GM12874 (cell line): Measurements from ENCODE around the gene DNAH14.

Experiments
- TF ChIP-seq, protein P1 (sequence below): IDR thresholded peaks from 2 replicates; pipeline ENCODE4 v1.5.1; 2011; ENCODE audit warnings: low read depth, mild to moderate bottlenecking, control low read depth, low read length, moderate library complexity; ENCODE audit not compliant: insufficient read depth

Gene DNAH14

DNA sequence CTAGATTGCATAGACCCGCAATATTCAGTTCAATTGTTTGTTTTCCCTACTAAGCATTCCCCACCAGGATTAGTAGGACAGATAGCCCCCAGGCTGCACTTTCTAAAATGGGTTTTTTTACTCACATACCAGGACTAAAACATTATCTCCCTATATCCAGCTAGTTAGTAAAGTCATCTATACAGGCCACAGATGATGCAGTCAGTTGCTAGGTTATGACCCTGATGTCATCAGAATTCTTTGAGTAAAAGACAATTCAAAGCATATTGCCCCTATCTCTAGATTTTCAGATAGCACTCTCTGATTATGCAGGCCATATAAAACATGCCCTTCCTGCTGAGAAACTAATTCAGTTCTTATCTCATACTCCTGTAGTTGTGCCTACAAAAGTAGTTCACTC, 294.8 kb downstream of the DNAH14 start:
- TF ChIP-seq, protein P1, sequence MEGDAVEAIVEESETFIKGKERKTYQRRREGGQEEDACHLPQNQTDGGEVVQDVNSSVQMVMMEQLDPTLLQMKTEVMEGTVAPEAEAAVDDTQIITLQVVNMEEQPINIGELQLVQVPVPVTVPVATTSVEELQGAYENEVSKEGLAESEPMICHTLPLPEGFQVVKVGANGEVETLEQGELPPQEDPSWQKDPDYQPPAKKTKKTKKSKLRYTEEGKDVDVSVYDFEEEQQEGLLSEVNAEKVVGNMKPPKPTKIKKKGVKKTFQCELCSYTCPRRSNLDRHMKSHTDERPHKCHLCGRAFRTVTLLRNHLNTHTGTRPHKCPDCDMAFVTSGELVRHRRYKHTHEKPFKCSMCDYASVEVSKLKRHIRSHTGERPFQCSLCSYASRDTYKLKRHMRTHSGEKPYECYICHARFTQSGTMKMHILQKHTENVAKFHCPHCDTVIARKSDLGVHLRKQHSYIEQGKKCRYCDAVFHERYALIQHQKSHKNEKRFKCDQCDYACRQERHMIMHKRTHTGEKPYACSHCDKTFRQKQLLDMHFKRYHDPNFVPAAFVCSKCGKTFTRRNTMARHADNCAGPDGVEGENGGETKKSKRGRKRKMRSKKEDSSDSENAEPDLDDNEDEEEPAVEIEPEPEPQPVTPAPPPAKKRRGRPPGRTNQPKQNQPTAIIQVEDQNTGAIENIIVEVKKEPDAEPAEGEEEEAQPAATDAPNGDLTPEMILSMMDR, result no peak

DNA sequence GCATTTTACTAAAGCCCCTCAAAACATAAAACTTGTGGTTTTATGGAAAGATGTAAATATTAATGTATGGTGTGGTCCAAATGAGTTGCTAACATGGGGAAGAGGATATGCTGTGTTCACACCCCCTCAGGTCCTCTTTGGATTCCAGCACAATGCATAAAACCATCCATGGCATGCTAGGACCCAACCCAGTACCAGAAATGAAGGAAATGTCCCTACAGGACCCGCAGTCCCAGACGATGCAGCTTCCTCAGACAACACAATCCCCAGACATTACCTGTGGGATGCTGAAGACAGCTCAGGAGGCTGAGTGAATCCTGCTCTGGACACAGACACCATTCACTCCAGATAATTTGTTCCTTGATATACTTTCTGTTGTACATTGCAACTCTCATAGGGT, 296.2 kb downstream of the DNAH14 start:
- TF ChIP-seq, protein P1, result no peak

DNA sequence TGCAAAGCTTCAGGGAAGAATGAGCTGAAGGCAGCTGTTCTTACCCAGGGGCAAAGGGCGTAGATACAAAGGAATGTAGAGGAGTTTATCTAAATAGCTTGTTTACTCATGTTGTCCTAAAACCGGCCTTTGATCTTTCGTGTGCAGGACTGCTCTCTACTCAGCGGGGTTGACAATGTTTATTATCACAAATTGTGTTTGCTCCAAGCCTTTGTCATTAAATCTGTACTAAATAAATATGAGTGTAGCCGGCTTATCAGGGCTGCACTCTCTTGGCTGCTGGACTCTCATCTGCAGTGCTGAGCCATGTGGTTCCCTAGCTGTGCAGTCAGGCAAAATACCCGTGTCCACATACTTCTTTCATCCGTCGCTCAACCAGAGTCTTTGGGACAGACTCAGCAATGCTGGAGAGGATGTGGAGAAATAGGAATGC, 299.4 kb downstream of the DNAH14 start:
- TF ChIP-seq, protein P1, result no peak

DNA sequence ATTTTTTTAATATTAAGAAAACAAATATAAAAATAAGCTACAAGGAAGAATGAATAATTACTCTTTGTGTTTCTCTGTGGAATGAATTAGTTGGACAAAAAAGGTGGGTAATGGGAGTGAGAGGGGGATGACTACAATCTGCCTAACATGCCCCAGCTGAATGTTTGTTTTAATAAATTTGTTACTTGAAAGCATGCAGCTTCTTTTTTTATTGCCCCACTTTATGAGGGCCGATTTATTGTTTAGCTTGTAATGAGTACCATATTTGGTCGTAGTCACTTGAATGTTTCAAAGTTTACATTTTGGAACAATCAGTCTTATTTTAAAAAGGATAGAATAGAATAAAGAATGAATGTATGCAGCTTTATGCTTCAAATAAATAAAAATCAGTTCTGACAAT, 301.0 kb downstream of the DNAH14 start:
- TF ChIP-seq, protein P1, result no peak

DNA sequence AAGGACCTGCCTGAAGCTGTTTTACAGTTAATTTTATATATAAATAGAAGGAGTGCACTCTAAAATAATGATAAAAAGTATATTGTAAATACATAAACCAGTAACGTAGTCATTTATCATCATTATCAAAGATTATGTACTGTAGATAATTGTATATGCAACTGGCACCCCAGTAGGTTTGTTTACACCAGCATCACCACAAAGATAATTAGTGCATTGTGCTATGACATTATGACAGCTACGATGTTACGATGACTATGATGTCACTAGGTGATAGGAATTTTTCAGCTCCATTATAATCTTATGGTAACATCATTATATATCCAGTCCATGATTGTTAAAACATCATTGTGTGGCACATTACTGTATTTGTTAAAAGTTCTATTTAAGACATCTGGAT, 313.1 kb downstream of the DNAH14 start:
- TF ChIP-seq, protein P1, result no peak

DNA sequence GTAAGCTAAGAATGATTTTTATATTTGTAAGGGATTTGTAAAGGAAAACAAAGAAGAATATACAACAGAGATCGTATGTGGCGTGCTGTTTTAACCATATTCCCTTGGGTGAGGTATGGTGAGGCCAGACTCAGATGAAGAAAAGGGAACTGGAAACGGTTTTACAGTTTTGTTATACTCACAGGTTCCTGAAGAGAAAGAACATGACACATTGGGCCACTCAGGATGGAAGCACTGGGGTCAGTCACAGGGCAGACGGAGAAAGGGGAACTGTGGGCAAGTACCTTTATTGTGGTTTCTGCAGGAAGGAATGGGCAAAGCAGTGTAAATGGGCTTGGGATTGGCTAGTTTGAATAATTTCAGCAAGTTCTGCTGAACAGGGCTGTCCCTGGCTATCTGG, 321.0 kb downstream of the DNAH14 start:
- TF ChIP-seq, protein P1, result no peak

DNA sequence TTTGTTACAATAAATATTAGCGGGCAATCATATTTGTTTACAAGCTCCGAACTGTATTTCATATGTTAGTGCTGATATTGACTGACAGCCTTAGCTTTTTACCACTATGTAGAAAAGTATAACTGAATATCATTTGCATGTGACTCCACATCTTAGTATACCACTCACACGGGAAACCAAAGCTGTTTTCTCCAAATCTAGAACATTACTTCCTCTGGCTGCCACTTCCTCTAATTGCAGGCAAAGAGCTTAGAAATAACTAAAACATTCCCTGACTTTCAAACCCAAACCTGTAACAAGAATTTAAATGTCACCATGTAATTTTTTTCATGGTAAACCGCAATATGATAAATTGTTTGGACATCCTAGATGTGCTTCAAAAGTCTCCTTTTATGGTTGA, 323.7 kb downstream of the DNAH14 start:
- TF ChIP-seq, protein P1, result no peak

DNA sequence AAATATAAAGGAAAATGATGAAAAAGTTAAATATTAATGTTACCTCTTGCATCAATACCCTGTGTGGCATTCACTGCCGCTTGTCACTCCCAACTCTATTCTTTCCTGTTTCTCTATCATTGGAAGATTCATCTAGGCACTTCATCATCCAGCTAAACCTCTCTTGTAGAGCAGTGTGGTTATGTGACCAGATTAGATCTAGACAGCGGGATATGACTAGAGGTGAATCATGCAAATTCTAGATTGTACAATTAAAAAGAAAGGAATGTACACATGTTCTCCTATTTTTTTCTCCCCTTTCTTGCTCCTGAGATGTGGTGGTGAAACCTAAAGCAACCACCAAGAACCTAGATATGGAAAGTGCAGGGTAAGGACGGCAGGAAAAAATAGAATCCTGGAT, 324.3 kb downstream of the DNAH14 start:
- TF ChIP-seq, protein P1, result no peak
